PC-9 (cell line): Measurements from ENCODE around the gene ITGA3. TPM values are rescaled to one million over a fixed set of nuclear protein-coding genes. Genes with fewer than 3 reads are reported as not detected.
A peak's percentile ranks its signal among the peaks of the same experiment; 100 is the strongest.

ENCODE experiments used
- BruUV-seq: library from RNA; stranded (reverse); fragments of 400-500 nt; replicated peaks from 2 replicates; lab custom pipeline; 2021; lab: Mats Ljungman, UMichigan
- CTCF ChIA-PET: fragments of 300-600 bp; sonication (Branson Sonifier 250); formaldehyde crosslinking; loops from one replicate; lab custom pipeline; 2022; ENCODE audit warnings: antibody characterized with exemption; lab: Charles Lee
- POLR2A ChIA-PET: fragments of 300-600 bp; sonication (Branson Sonifier 250); formaldehyde crosslinking; loops from one replicate; lab custom pipeline; 2022; ENCODE audit warnings: antibody characterized with exemption; ENCODE audit not compliant: unreplicated experiment; lab: Charles Lee
- DNase-seq, 2 experiments: peaks; one replicate each; pipeline versions ENCODE4 v3.0.0 to v3.0.0-alpha.2; 2015 to 2022; ENCODE audit warnings: mixed read lengths in 1 of 2
- H2AFZ ChIP-seq: fragments of 200-600 bp; sonication (generic); 2 replicates; pipeline ENCODE4 v1.8.1; 2017; ENCODE audit warnings: antibody characterized with exemption
- H3F3A ChIP-seq: fragments of 200-600 bp; sonication (generic); 2 replicates; pipeline ENCODE4 v1.8.1; 2017; ENCODE audit warnings: antibody characterized with exemption, mild to moderate bottlenecking, low read depth; ENCODE audit not compliant: insufficient read depth
- H3K27ac ChIP-seq: fragments of 200-600 bp; sonication (generic); 2 replicates; pipeline ENCODE4 v1.6.1; 2016; ENCODE audit warnings: mixed run types
- H3K27me3 ChIP-seq: fragments of 200-600 bp; sonication (generic); 2 replicates; pipeline ENCODE4 v1.6.1; 2016; ENCODE audit warnings: low read depth, mixed run types; ENCODE audit not compliant: insufficient read depth
- H3K36me3 ChIP-seq: fragments of 200-600 bp; sonication (generic); 2 replicates; pipeline ENCODE4 v1.6.1; 2016; ENCODE audit warnings: low read depth, mixed run types
- H3K4me1 ChIP-seq: fragments of 200-600 bp; sonication (generic); replicated peaks from 2 replicates; pipeline ENCODE4 v1.6.1; 2016; ENCODE audit warnings: mixed run types; ENCODE audit not compliant: insufficient read depth
- H3K4me2 ChIP-seq: fragments of 200-600 bp; sonication (generic); 2 replicates; pipeline ENCODE4 v1.6.1; 2017; ENCODE audit warnings: mixed run types
- H3K4me3 ChIP-seq: fragments of 200-600 bp; sonication (generic); 2 replicates; pipeline ENCODE4 v1.6.1; 2016; ENCODE audit warnings: mixed run types
- H3K79me2 ChIP-seq: fragments of 200-600 bp; sonication (generic); 2 replicates; pipeline ENCODE4 v1.6.1; 2017; ENCODE audit warnings: low read depth, mixed run types
- H3K9me2 ChIP-seq: fragments of 200-600 bp; sonication (generic); 2 replicates; pipeline ENCODE4 v1.8.1; 2017; ENCODE audit warnings: mild to moderate bottlenecking; ENCODE audit not compliant: insufficient read depth
- H3K9me3 ChIP-seq: fragments of 200-600 bp; sonication (generic); 2 replicates; pipeline ENCODE4 v1.8.1; 2016; ENCODE audit warnings: low read depth; ENCODE audit not compliant: insufficient read depth
- H4K20me1 ChIP-seq: fragments of 200-600 bp; sonication (generic); 2 replicates; pipeline ENCODE4 v1.8.1; 2017; ENCODE audit not compliant: insufficient read depth
- EZH2 ChIP-seq: fragments of 200-600 bp; sonication (generic); IDR thresholded peaks from 2 replicates; pipeline ENCODE4 v1.8.0; 2017; ENCODE audit warnings: antibody characterized with exemption, low read depth
- intact Hi-C: fragments of 100-400 bp; cut with micrococcal nuclease; formaldehyde crosslinking; loops from one replicate; pipeline ENCODE4 v1.10.0; 2022; ENCODE audit not compliant: unreplicated experiment
- total RNA-seq: library from RNA; stranded (reverse); gene quantifications from 2 replicates; pipeline ENCODE4 v1.2.3, GENCODE V29; 2021
- TF ChIP-seq, protein P1 (sequence below): fragments of 200-600 bp; sonication (generic); conservative IDR thresholded peaks from 2 replicates; pipeline ENCODE4 v1.6.1; 2017; ENCODE audit warnings: mixed run types, antibody characterized with exemption, mild to moderate bottlenecking, moderate library complexity

The ITGA3 gene
- total RNA-seq, 1 experiment from 2014 or later, result 291 TPM

DNA sequence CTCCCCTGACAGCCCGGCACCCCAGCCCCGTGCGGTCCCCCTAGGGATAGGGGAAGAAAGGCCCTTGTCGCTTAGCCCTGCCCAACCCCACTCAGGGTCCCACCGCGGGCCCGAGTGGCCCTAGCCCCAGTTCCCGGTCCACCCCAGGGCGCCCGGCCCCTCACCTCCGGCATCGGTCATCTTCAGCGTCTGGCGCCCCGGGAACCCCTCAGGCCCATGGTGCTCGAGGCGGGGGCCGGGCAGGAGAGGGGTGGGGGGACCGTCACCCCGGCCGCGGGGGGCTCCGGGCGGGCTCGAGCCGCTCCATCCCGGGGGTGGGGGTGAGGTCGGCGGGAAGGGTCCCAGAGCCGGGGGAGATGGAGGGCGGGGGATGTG, 73.4 kb downstream of the ITGA3 start:
- no peaks in the 10 kb centered on the region for H3K36me3 ChIP-seq
- H3K79me2 ChIP-seq, result no peaks in the 10 kb centered on the region
- peaks cover 28% of the 10 kb centered on the region for H3K27me3 ChIP-seq
- no peaks in the 10 kb centered on the region for H3K9me3 ChIP-seq
- TF ChIP-seq, protein P1, sequence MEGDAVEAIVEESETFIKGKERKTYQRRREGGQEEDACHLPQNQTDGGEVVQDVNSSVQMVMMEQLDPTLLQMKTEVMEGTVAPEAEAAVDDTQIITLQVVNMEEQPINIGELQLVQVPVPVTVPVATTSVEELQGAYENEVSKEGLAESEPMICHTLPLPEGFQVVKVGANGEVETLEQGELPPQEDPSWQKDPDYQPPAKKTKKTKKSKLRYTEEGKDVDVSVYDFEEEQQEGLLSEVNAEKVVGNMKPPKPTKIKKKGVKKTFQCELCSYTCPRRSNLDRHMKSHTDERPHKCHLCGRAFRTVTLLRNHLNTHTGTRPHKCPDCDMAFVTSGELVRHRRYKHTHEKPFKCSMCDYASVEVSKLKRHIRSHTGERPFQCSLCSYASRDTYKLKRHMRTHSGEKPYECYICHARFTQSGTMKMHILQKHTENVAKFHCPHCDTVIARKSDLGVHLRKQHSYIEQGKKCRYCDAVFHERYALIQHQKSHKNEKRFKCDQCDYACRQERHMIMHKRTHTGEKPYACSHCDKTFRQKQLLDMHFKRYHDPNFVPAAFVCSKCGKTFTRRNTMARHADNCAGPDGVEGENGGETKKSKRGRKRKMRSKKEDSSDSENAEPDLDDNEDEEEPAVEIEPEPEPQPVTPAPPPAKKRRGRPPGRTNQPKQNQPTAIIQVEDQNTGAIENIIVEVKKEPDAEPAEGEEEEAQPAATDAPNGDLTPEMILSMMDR, result no peak
- no peak for TF ChIP-seq EZH2
- H3F3A ChIP-seq, result peaks cover 20% of the 10 kb centered on the region; the same call in 1 of the 2 replicates
- POLR2A ChIA-PET, result no interaction called here
- peaks cover 9% of the 10 kb centered on the region; the same call in 1 of the 2 replicates for H3K4me1 ChIP-seq
- intact Hi-C loops, result no loop called here
- no TSS peak for BruUV-seq
- H3K9me2 ChIP-seq, result no peaks in the 10 kb centered on the region
- H2AFZ ChIP-seq, result no peak overlapping the region
- H3K4me2 ChIP-seq, result peak overlapping the region; percentile 26
- H3K27ac ChIP-seq, result no peak overlapping the region
- CTCF ChIA-PET, result interaction anchor here (0.6 kb wide), 1 partner anchor 35 kb away, joined by 3 read pairs; no protein-coding TSS in a partner anchor
- H4K20me1 ChIP-seq, result no peaks in the 10 kb centered on the region
- no peak overlapping the region for H3K4me3 ChIP-seq
- DNase-seq, result no peak

DNA sequence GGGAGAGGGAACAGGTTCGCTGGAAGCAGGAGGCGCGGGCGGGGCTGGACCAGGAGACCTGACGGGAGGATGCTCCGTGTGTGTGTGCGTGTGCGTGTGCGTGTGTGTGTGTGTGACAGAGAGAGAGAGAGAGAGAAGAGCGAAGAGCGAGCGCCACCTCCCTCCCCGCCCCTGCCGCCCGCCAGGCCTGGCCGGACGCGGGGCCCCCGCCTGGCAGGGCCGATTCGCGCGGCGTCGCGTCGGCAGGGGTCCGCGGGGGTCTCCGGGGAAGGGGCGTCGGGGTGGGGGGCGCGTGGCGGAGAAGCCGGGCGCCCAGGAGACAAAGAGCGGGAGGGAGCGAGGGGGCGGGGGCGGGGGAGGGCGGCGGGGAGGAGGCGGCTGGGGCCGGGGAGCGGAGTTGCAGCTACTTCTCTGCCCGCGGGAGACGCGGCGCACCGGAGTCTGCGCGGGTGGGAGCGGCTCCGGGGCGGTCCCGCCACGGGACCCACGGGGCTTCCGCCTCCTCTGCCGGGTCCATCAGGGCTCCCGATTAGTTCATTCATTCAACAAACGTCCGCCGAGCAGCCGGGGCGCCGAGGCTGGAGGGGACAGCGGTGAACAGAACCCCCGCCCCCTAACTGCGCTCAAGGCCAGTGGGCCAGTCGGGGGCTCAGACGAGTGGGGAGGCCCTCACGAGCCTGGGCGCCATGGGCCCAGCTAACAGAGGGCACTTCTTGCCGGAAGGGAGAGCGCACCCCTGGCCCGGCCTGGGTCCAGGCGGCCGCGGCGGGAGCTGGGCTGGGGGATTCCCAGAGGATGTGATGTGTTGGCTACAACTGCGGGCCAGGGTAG, 74.0 kb downstream of the ITGA3 start, which contains the start of gene SAMD14:
TSS of gene SAMD14 (minus strand) at position 433 of the 831 bp plus-strand sequence. CDS start 5,201 bp downstream, outside the sequence.
- DNase-seq, result no peak
- no peak within 1 kb of the TSS for H3K27ac ChIP-seq
- CTCF ChIA-PET, result interaction anchor here (0.6 to 0.7 kb wide), 3 partner anchors 16 to 789 kb away, joined by 3 to 25 read pairs (median 7); no protein-coding TSS in a partner anchor
- no peaks in the 10 kb centered on the region for H3K36me3 ChIP-seq
- no peaks in the 10 kb centered on the region for H3K79me2 ChIP-seq
- H3K4me1 ChIP-seq, result peaks cover 9% of the 10 kb centered on the region; the same call in 1 of the 2 replicates
- H2AFZ ChIP-seq, result no peak within 1 kb of the TSS
- no TSS peak for BruUV-seq
- no peaks in the 10 kb centered on the region for H3K9me3 ChIP-seq
- peaks cover 20% of the 10 kb centered on the region; the same call in 1 of the 2 replicates for H3F3A ChIP-seq
- POLR2A ChIA-PET, result no interaction called here
- no peak for TF ChIP-seq EZH2
- H3K27me3 ChIP-seq, result peaks cover 28% of the 10 kb centered on the region
- intact Hi-C loops, result no loop called here
- no peaks in the 10 kb centered on the region for H3K9me2 ChIP-seq
- H4K20me1 ChIP-seq, result no peaks in the 10 kb centered on the region
- peak within 1 kb of the TSS; percentile 26 for H3K4me2 ChIP-seq
- H3K4me3 ChIP-seq, result no peak within 1 kb of the TSS

DNA sequence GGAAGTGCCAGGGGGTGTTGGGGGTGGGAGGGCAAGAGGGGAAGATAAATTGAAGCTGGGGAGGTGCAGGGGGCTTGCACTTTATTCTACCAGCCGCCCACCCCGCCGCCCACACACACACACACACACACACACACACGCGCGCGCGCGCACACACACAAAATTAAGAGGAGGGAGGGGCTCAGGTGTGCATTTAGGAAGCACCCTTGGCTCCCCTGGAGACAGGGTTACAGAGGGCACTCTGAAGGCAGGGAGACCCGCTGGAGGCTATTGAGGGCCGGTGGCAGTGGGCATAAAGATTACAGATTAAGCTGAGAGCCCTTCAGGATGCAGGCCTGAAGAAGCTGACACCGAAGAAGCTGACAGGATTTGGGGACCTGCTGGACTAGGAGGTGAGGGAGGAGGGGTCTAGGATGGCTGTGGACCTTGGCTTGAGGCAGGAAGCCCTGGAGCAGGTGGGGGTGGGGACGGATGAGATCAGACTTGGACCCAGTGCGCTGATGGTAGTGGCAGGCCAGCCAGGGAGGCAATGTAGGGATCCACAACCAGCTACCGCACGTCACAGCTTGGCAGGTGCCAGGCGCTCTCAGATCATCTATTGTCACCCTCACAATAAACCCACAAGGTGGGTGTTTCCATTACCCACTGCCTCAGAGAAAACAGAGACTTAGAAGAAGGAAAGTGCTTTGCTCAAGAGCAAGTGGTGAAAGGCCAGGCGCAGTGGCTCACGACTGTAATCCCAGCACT, 74.8 kb downstream of the ITGA3 start:
- Histone ChIP-seq H3K27me3 (peaks cover 28% of the 10 kb centered on the region), H3K79me2 (no peaks in the 10 kb centered on the region), H3F3A (peaks cover 20% of the 10 kb centered on the region; the same call in 1 of the 2 replicates), H3K36me3 (no peaks in the 10 kb centered on the region), H3K4me2 (no peak overlapping the region), H3K9me2 (no peaks in the 10 kb centered on the region), H3K4me1 (peaks cover 9% of the 10 kb centered on the region; the same call in 1 of the 2 replicates), H2AFZ (no peak overlapping the region), H4K20me1 (no peaks in the 10 kb centered on the region), H3K9me3 (no peaks in the 10 kb centered on the region), H3K27ac (no peak overlapping the region), H3K4me3 (no peak overlapping the region)
- ChIA-PET POLR2A (no interaction called here), CTCF (interaction anchor here (0.6 to 0.7 kb wide), 5 partner anchors 16 to 989 kb away, joined by 3 to 25 read pairs (median 3); no protein-coding TSS in a partner anchor)
- BruUV-seq, result no TSS peak
- intact Hi-C loops, result no loop called here
- DNase-seq, result no peak
- TF ChIP-seq, protein P1, result no peak
